AG09309 (cell line): ENCODE data around the gene HBEGF.

ENCODE experiments used
- DNase-seq: peaks from one replicate; pipeline ENCODE4 v3.0.0-alpha.2; 2010; ENCODE audit warnings: low read depth
- H3K4me3 ChIP-seq: 2 replicates; pipeline ENCODE4 v1.5.1; 2011; ENCODE audit warnings: mild to moderate bottlenecking, low read depth, low read length, moderate library complexity; ENCODE audit not compliant: control insufficient read depth
- CTCF ChIP-seq: IDR thresholded peaks from 2 replicates; pipeline ENCODE4 v1.5.1; 2011; ENCODE audit warnings: mild to moderate bottlenecking, low read depth, low read length, inconsistent platforms; ENCODE audit not compliant: insufficient read depth, control insufficient read depth; ENCODE audit errors: missing control alignments

The HBEGF gene

GRCh38 chr5:140329739-140330481 is 16.5 kb downstream of the HBEGF start:
- no peak for DNase-seq
- TF ChIP-seq CTCF = no peak
- H3K4me3 ChIP-seq = no peak overlapping the region

- DNase-seq = no peak
- no peak overlapping the region for H3K4me3 ChIP-seq
- no peak for TF ChIP-seq CTCF
Observed at GRCh38 chr5:140328036-140328764, 18.2 kb downstream of the HBEGF start.

GRCh38 chr5:140327589-140327988 is 18.8 kb downstream of the HBEGF start:
- no peak for TF ChIP-seq CTCF
- H3K4me3 ChIP-seq = no peak overlapping the region
- DNase-seq = no peak

GRCh38 chr5:140325486-140325885 is 20.9 kb downstream of the HBEGF start:
- no peak overlapping the region for H3K4me3 ChIP-seq
- TF ChIP-seq CTCF = no peak
- DNase-seq = no peak

GRCh38 chr5:140324617-140325241 is 21.7 kb downstream of the HBEGF start:
- DNase-seq = no peak
- no peak for TF ChIP-seq CTCF
- H3K4me3 ChIP-seq = no peak overlapping the region

GRCh38 chr5:140324041-140324600 is 22.3 kb downstream of the HBEGF start:
- no peak for TF ChIP-seq CTCF
- no peak overlapping the region for H3K4me3 ChIP-seq
- no peak for DNase-seq
